CD4-positive, alpha-beta T cell (primary cell): ENCODE results near the gene MT2A. TPM values are rescaled to one million over a fixed set of nuclear protein-coding genes. Genes with fewer than 3 reads are reported as not detected.

Experiments
- ATAC-seq: fragments of 200-7000 bp; cut with Tn5 transposase; one replicate; pipeline ENCODE4 v1.10.0; 2022; ENCODE audit warnings: mild to moderate bottlenecking; ENCODE audit not compliant: poor library complexity
- CTCF ChIA-PET: fragments of 350-600 bp; sonication (Branson Sonifier 250); formaldehyde crosslinking; loops from one replicate; lab custom pipeline; 2021; ENCODE audit warnings: antibody characterized with exemption, inconsistent platforms; lab: Charles Lee
- POLR2A ChIA-PET: fragments of 350-600 bp; sonication (Branson Sonifier 250); formaldehyde crosslinking; loops from one replicate; lab custom pipeline; 2021; ENCODE audit warnings: antibody characterized with exemption, inconsistent platforms; lab: Charles Lee
- DNase-seq, 14 experiments: peaks; one replicate each; pipeline ENCODE4 v3.0.0-alpha.2; 2013 to 2020; ENCODE audit warnings: mixed read lengths in 2 of 14
- H3K27ac ChIP-seq, 2 donors: one replicate each; pipeline versions ENCODE4 v1.5.1 to v1.7.0; 2013; ENCODE audit warnings: low read length in 2 of 2, low read depth in 1 of 2, mild to moderate bottlenecking in 1 of 2
- H3K27me3 ChIP-seq, 2 experiments: 1 replicate in 1 of 2; 2 replicates in 1 of 2; pipeline versions ENCODE4 v1.6.1 to v1.7.0; 2013; ENCODE audit warnings: low read length in 2 of 2, control low read depth in 1 of 2, mild to moderate bottlenecking in 1 of 2, moderate library complexity in 1 of 2; ENCODE audit not compliant: insufficient read depth in 2 of 2, control insufficient read depth in 1 of 2
- H3K36me3 ChIP-seq: one replicate; pipeline ENCODE4 v1.6.1; 2013; ENCODE audit warnings: low read length, control low read depth; ENCODE audit not compliant: insufficient read depth
- H3K4me1 ChIP-seq: one replicate; pipeline ENCODE4 v1.6.1; 2013; ENCODE audit warnings: low read length, control low read depth; ENCODE audit not compliant: insufficient read depth
- H3K4me3 ChIP-seq: one replicate; pipeline ENCODE4 v1.5.1; 2013; ENCODE audit warnings: mild to moderate bottlenecking, low read length, moderate library complexity
- H3K9me3 ChIP-seq, 2 experiments: 1 replicate in 1 of 2; 2 replicates in 1 of 2; pipeline versions ENCODE4 v1.6.1 to v1.7.0; 2013; ENCODE audit warnings: low read length in 2 of 2, mild to moderate bottlenecking in 2 of 2, control low read depth in 1 of 2, moderate library complexity in 1 of 2; ENCODE audit not compliant: control insufficient read depth in 1 of 2, insufficient read depth in 1 of 2
- H3K27ac Mint-ChIP-seq: one replicate; pipeline ENCODE4 v1.8.0; 2020; ENCODE audit warnings: mixed read lengths
- H3K27me3 Mint-ChIP-seq: one replicate; pipeline ENCODE4 v1.8.0; 2021; ENCODE audit warnings: mixed read lengths
- H3K36me3 Mint-ChIP-seq: one replicate; pipeline ENCODE4 v1.8.0; 2021; ENCODE audit warnings: low read depth, mixed read lengths
- H3K4me1 Mint-ChIP-seq: one replicate; pipeline ENCODE4 v1.8.0; 2021; ENCODE audit warnings: low read depth, mixed read lengths
- H3K4me3 Mint-ChIP-seq: one replicate; pipeline ENCODE4 v1.8.0; 2020; ENCODE audit warnings: mild to moderate bottlenecking, mixed read lengths
- H3K9me3 Mint-ChIP-seq: one replicate; pipeline ENCODE4 v1.8.0; 2020; ENCODE audit warnings: mixed read lengths
- intact Hi-C, 2 experiments: fragments of 100-400 bp; cut with DNase I in 1 of 2; cut with micrococcal nuclease in 1 of 2; formaldehyde crosslinking; loops; one replicate each; pipeline versions ENCODE4 v1.15.1 to v1.9.0; 2023 to 2025; cut with DNase I, micrococcal nuclease
- total RNA-seq, 174 experiments: library from RNA in 2 of 174; stranded (reverse) in 2 of 174; gene quantifications; one replicate each; pipeline ENCODE4 v1.2.3 and lab custom pipeline; 2021 to 2026
- TF ChIP-seq, protein P1 (sequence below): fragments of 200-600 bp; IDR thresholded peaks from one replicate; pipeline ENCODE4 v1.8.0; 2022; ENCODE audit warnings: antibody characterized with exemption, mild to moderate bottlenecking

The MT2A gene
- total RNA-seq, 2 experiments from 2014 or later = 47.1 to 50.8 TPM

DNA sequence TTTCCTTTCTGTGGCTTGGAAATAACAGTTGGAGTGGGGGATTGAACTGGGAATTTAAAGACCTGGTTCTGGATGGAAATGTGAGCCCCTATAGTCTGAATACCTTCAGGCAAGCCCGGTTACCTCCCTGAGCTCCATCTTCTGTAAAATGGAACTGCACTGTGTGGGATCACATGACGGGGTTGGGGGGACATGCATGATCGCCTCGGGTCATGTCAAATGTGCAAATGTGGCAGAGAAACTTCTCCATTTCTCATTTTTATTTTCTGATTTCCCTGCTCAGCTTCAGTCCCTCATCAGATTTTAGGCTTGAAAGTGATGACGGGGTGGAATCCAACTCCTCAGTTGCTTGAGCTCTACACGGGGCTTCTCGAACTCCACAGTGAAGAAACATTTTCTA is 44.8 kb downstream of the MT2A start:
- no peak overlapping the region for H3K4me3 Mint-ChIP-seq
- ChIA-PET CTCF (no interaction called here), POLR2A (interaction anchor here (0.9 kb wide), 1 partner anchor 9 kb away, joined by 4 read pairs; no protein-coding TSS in a partner anchor)
- peaks cover 9% of the 10 kb centered on the region for H3K4me1 ChIP-seq
- peaks cover 4% of the 10 kb centered on the region for H3K36me3 Mint-ChIP-seq
- peaks cover 36% of the 10 kb centered on the region for H3K27me3 Mint-ChIP-seq
- no peaks in the 10 kb centered on the region for H3K36me3 ChIP-seq
- intact Hi-C loops = no loop called here
- ATAC-seq = no peak
- DNase-seq = no peak
- H3K9me3 Mint-ChIP-seq = no peaks in the 10 kb centered on the region
- TF ChIP-seq, protein P1, sequence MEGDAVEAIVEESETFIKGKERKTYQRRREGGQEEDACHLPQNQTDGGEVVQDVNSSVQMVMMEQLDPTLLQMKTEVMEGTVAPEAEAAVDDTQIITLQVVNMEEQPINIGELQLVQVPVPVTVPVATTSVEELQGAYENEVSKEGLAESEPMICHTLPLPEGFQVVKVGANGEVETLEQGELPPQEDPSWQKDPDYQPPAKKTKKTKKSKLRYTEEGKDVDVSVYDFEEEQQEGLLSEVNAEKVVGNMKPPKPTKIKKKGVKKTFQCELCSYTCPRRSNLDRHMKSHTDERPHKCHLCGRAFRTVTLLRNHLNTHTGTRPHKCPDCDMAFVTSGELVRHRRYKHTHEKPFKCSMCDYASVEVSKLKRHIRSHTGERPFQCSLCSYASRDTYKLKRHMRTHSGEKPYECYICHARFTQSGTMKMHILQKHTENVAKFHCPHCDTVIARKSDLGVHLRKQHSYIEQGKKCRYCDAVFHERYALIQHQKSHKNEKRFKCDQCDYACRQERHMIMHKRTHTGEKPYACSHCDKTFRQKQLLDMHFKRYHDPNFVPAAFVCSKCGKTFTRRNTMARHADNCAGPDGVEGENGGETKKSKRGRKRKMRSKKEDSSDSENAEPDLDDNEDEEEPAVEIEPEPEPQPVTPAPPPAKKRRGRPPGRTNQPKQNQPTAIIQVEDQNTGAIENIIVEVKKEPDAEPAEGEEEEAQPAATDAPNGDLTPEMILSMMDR = no peak
- H3K4me1 Mint-ChIP-seq = peaks cover 5% of the 10 kb centered on the region
- H3K27me3 ChIP-seq = peaks cover 3 to 12% of the 10 kb centered on the region in 2 experiments
- no peak overlapping the region for H3K27ac ChIP-seq
- H3K27ac Mint-ChIP-seq = no peak overlapping the region
- no peaks in the 10 kb centered on the region for H3K9me3 ChIP-seq
- H3K4me3 ChIP-seq = no peak overlapping the region

DNA sequence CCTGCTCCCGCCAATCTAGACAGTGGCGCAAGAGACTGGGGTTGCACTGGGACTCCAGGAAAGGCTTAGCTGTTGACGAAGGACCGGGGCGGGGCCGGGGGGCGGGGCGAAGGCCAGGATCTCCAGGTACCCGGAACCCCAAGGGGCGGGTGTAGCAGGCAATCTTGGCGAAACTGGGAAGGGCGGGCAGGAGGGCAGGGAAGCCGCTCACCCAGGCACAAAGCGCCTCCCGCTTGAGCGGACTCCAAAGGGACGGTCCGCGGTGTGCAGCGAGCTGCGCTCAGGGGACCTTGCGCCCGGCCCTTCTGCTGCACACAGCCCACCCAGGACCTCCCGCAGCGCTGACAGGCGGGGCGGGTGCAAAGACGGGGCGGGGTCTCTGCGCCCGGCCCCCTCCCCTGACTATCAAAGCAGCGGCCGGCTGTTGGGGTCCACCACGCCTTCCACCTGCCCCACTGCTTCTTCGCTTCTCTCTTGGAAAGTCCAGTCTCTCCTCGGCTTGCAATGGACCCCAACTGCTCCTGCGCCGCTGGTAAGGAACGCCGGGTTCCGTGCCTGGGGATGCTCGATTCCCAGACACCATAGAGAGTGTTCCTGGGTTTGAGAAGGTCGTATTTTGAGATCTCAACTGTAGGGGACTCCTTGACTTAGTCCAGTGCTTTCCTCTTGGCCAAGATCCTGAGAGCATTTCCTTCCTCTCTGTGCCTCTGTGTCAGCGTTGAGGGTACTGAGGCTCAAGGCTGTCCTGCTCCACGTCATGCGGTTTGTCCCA is 49.4 kb downstream of the MT2A start, which contains the start of gene MT1F:
MT1F (plus strand) TSS at position 405 of the 772 bp plus-strand sequence; CDS start at position 505, 100 bp downstream.
- TF ChIP-seq, protein P1 = no peak
- H3K36me3 Mint-ChIP-seq = peaks cover 4% of the 10 kb centered on the region
- Histone ChIP-seq H3K9me3 (no peaks in the 10 kb centered on the region), H3K36me3 (no peaks in the 10 kb centered on the region), H3K27ac (peak within 1 kb of the TSS in 1 of 2 donors; percentile 49), H3K4me1 (peaks cover 25% of the 10 kb centered on the region), H3K27me3 (peaks cover 0 to 2% of the 10 kb centered on the region in 2 experiments), H3K4me3 (peak within 1 kb of the TSS; percentile 67)
- peaks cover 2% of the 10 kb centered on the region for H3K27me3 Mint-ChIP-seq
- H3K9me3 Mint-ChIP-seq = no peaks in the 10 kb centered on the region
- peak within 1 kb of the TSS; percentile 84 for H3K27ac Mint-ChIP-seq
- peak within 1 kb of the TSS; percentile 98 for H3K4me3 Mint-ChIP-seq
- peak; percentile 77 for ATAC-seq
- intact Hi-C loops = no loop called here
- ChIA-PET POLR2A (interaction anchor here (0.8 to 1.2 kb wide), 4 partner anchors 25 to 80 kb away, joined by 4 to 7 read pairs (median 4); partner anchors contain the start of genes MT1X and MT2A), CTCF (no interaction called here)
- H3K4me1 Mint-ChIP-seq = peaks cover 26% of the 10 kb centered on the region
- DNase-seq = peak; percentile 43 to 87 (median 65)

GRCh38 chr16:56658327-56658875 is 50.0 kb downstream of the MT2A start:
- intact Hi-C loops = no loop called here
- no peaks in the 10 kb centered on the region for H3K9me3 Mint-ChIP-seq
- H3K4me1 Mint-ChIP-seq = peaks cover 30% of the 10 kb centered on the region
- TF ChIP-seq, protein P1 = no peak
- peak overlapping the region; percentile 98 for H3K4me3 Mint-ChIP-seq
- DNase-seq (no peak), ATAC-seq (no peak)
- H3K27me3 ChIP-seq = peaks cover 0 to 3% of the 10 kb centered on the region in 2 experiments
- peaks cover 3% of the 10 kb centered on the region for H3K27me3 Mint-ChIP-seq
- ChIA-PET POLR2A (interaction anchor here (1.2 kb wide), 3 partner anchors 24 to 50 kb away, joined by 4 to 7 read pairs (median 5); partner anchors contain the start of genes MT1X and MT2A), CTCF (no interaction called here)
- H3K4me1 ChIP-seq = peaks cover 32% of the 10 kb centered on the region
- H3K4me3 ChIP-seq = peak overlapping the region; percentile 67
- peaks cover 4% of the 10 kb centered on the region for H3K36me3 Mint-ChIP-seq
- H3K36me3 ChIP-seq = no peaks in the 10 kb centered on the region
- no peak overlapping the region for H3K27ac ChIP-seq
- no peaks in the 10 kb centered on the region for H3K9me3 ChIP-seq
- peak overlapping the region; percentile 84 for H3K27ac Mint-ChIP-seq

Other genes starting within 250 kb of the MT2A start
- 10 to 100 TPM; 79.2 to 83.8 TPM for gene AMFR, start 183.0 kb upstream of the MT2A start, total RNA-seq
- gene NUDT21, start 157.3 kb upstream of the MT2A start, total RNA-seq = 10 to 100 TPM; 89.6 to 96.6 TPM
- 10 to 100 TPM; 14.6 to 14.8 TPM for gene OGFOD1, start 157.0 kb upstream of the MT2A start, total RNA-seq
- gene BBS2, start 88.6 kb upstream of the MT2A start, total RNA-seq = 10 to 100 TPM; 69.6 to 72.8 TPM
- not detected for gene MT4, start 43.5 kb upstream of the MT2A start, total RNA-seq
- gene MT3, start 19.1 kb upstream of the MT2A start, total RNA-seq = under 1 TPM in 1 of 2 experiments, not detected in 1; 0.50 TPM
- 1 to 10 TPM; 2.5 to 2.9 TPM for gene MT1E, start 17.2 kb downstream of the MT2A start, total RNA-seq
- not detected for gene MT1M, start 24.1 kb downstream of the MT2A start, total RNA-seq
- not detected for gene MT1A, start 30.1 kb downstream of the MT2A start, total RNA-seq
- gene MT1B, start 43.3 kb downstream of the MT2A start, total RNA-seq = not detected
- gene MT1F, start 49.4 kb downstream of the MT2A start, total RNA-seq = 1 to 10 TPM; 2.3 to 2.7 TPM
- gene MT1G, start 59.5 kb downstream of the MT2A start, total RNA-seq = not detected
- not detected for gene MT1H, start 61.2 kb downstream of the MT2A start, total RNA-seq
- gene MT1X, start 73.9 kb downstream of the MT2A start, total RNA-seq = 10 to 100 TPM; 10.9 to 14.1 TPM
- 10 to 100 TPM; 45.6 to 47.2 TPM for gene NUP93, start 121.5 kb downstream of the MT2A start, total RNA-seq